SK-N-SH (cell line): Measurements from ENCODE around the gene PRPF6.

ENCODE experiments used
- CTCF ChIP-seq: fragments of 200-600 bp; sonication (generic); IDR thresholded peaks from 2 replicates; pipeline ENCODE4 v1.6.1; 2017; ENCODE audit warnings: antibody characterized with exemption, mild to moderate bottlenecking, moderate library complexity
- REST ChIP-seq: IDR thresholded peaks from 2 replicates; pipeline ENCODE4 v1.6.1; 2012; ENCODE audit warnings: mild to moderate bottlenecking, low read depth, low read length, moderate library complexity
- TEAD4 ChIP-seq: IDR thresholded peaks from 2 replicates; pipeline ENCODE4 v1.4.0; 2012; ENCODE audit warnings: mild to moderate bottlenecking, borderline replicate concordance; ENCODE audit not compliant: insufficient read depth

DNA sequence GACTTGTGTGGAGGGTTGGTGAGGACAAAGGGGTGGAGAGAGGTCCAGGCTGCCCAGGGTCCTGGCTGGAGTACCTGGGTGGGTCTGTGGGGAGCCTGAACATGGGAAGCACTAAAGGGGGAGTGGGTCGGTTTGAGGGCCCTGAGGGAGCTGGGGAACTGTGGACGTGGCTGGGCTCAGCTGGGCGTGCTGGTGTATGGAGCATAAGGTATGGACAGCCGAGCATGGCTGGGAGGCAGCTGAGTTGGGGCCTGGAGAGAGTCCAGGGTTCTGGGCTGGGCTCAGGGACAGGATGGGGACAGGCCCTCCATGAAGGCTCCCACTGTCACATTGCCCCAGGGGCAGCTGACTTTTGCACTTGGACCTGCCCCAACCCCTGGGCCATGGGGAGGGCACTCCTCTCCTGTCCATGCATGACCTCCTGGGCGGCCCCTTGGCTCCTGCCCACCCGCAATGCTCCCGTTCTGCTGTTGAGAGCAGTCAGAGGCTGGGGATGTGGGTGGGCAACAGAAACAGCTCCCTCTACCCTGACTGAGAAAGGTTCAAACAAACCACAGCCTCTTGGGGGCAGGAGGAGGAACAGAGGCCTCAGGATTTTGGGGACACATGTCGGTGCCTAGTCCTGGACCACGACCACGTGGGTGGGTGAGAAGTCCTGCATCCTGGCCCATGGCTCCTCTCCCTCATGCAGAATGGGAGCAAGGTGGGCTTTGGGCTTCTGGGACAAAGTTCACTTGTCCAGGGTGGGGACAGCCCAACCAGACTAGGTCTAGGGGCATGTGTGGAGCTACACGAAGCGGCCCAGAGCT is 59.5 kb downstream of the PRPF6 start:
- no peak for TF ChIP-seq CTCF
- TF ChIP-seq REST = no peak
- TF ChIP-seq TEAD4 = no peak
